Right ventricle myocardium inferior (tissue), 1 donor: ENCODE results near the gene TNNI3. TPM values are rescaled to one million over a fixed set of nuclear protein-coding genes. Genes with fewer than 3 reads are reported as not detected.
"Not testable (repeated sequence)": the region's sequence is repeated elsewhere in the genome, so short reads cannot be mapped to it uniquely, and the experiment has no call there.

Experiments
- ATAC-seq: fragments of 200-7000 bp; cut with Tn5 transposase; one replicate; pipeline ENCODE4 v1.9.1; 2020; ENCODE audit warnings: mild to moderate bottlenecking, moderate library complexity
- DNase-seq: peaks from one replicate; pipeline ENCODE4 v3.0.0; 2021; ENCODE audit errors: missing footprints
- intact Hi-C: fragments of 100-400 bp; cut with DNase I; formaldehyde crosslinking; loops from one replicate; pipeline ENCODE4 v1.11.0; 2022
- long read RNA-seq: library from polyadenylated mRNA; unstranded; transcript quantifications from one replicate; pipeline ENCODE4 v2.0.0, GENCODE V29; 2021
- total RNA-seq: library from RNA; stranded (reverse); fragmentation: NEBNext Ultra II Directional; extraction: Animal tissue kit (Norgen Biotek cat#: 25700); gene quantifications from one replicate; pipeline ENCODE4 v1.2.1, GENCODE V29; 2021
- donor health status: DM: no; HTN: yes; CAD: no; lungs with severe emphysema.

Gene TNNI3
- 4,708 TPM for total RNA-seq
- long read RNA-seq, transcript TNNI3-202 (4 exons, 699 nt) = minor isoform, 13 of 1,375 reads
- long read RNA-seq, transcript TNNI3-207 (5 exons, 669 nt) = minor isoform, 6 of 1,375 reads
- long read RNA-seq, transcript TNNI3-208 (2 exons, 525 nt) = major isoform, 15 of 1,375 reads
- long read RNA-seq, partial matches to known transcripts = 34 of 1,375 reads
- long read RNA-seq, other reads (novel, unspliced or antisense) = 1,307 of 1,375 reads

- DNase-seq (no peak), ATAC-seq (peak; percentile 43)
- intact Hi-C loops = loop anchor here (5.0 kb wide), 1 partner anchor 40 kb away; the partner anchor contains the start of gene PPP1R12C
Observed at GRCh38 chr19:55157064-55157908, at the start of gene TNNI3. Gene TNNI3 (minus strand): TSS chr19:55157732. CDS start chr19:55157589, 143 bp downstream.

- peak; percentile 96 for ATAC-seq
- DNase-seq = peak; percentile 78
- intact Hi-C loops = no loop called here
Observed at GRCh38 chr19:55206664-55207500, 49.4 kb upstream of the TNNI3 start.

GRCh38 chr19:55202199-55202598 is 44.7 kb upstream of the TNNI3 start:
- intact Hi-C loops, ATAC-seq, DNase-seq: not testable (repeated sequence)

- intact Hi-C loops = no loop called here
- DNase-seq (no peak), ATAC-seq (no peak)
Observed at GRCh38 chr19:55199620-55200204, 42.2 kb upstream of the TNNI3 start.

- ATAC-seq (no peak), DNase-seq (no peak)
- intact Hi-C loops = no loop called here
Observed at GRCh38 chr19:55198651-55199050, 41.1 kb upstream of the TNNI3 start.

- intact Hi-C loops = no loop called here
- DNase-seq (no peak), ATAC-seq (no peak)
Observed at GRCh38 chr19:55197528-55197927, 40.0 kb upstream of the TNNI3 start.

GRCh38 chr19:55196803-55197202 is 39.3 kb upstream of the TNNI3 start:
- intact Hi-C loops = no loop called here
- ATAC-seq = no peak
- DNase-seq = no peak

GRCh38 chr19:55193481-55193880 is 35.9 kb upstream of the TNNI3 start:
- DNase-seq (no peak), ATAC-seq (no peak)
- intact Hi-C loops = no loop called here

GRCh38 chr19:55189403-55189835 is 31.9 kb upstream of the TNNI3 start:
- no peak for DNase-seq
- intact Hi-C loops = no loop called here
- peak; percentile 44 for ATAC-seq

- intact Hi-C loops = no loop called here
- DNase-seq (no peak), ATAC-seq (no peak)
Observed at GRCh38 chr19:55188625-55189024, 31.1 kb upstream of the TNNI3 start.

GRCh38 chr19:55186080-55186479 is 28.5 kb upstream of the TNNI3 start:
- no peak for DNase-seq
- ATAC-seq = no peak
- intact Hi-C loops = no loop called here

GRCh38 chr19:55181740-55182139 is 24.2 kb upstream of the TNNI3 start:
- ATAC-seq (no peak), DNase-seq (no peak)
- intact Hi-C loops = no loop called here

- DNase-seq (no peak), ATAC-seq (peak; percentile 61)
- intact Hi-C loops = no loop called here
Observed at GRCh38 chr19:55179606-55180484, 22.3 kb upstream of the TNNI3 start, which contains the start of gene SYT5. Gene SYT5 (minus strand): TSS chr19:55180289. CDS start chr19:55179041, 1,248 bp downstream.

- peak; percentile 84 for DNase-seq
- intact Hi-C loops = no loop called here
Observed at GRCh38 chr19:55178781-55179599, 21.5 kb upstream of the TNNI3 start.

GRCh38 chr19:55176076-55176475 is 18.5 kb upstream of the TNNI3 start:
- DNase-seq (no peak), ATAC-seq (no peak)
- intact Hi-C loops = no loop called here

More at GRCh38 chr19:55178781-55179599, 21.5 kb upstream of the TNNI3 start:
- ATAC-seq = peak; percentile 56

- ATAC-seq = no peak
- intact Hi-C loops = no loop called here
- DNase-seq = peak; percentile 58
Observed at GRCh38 chr19:55175117-55175867, 17.8 kb upstream of the TNNI3 start.
